ENCODE results near the gene LDLRAD3.

Gene LDLRAD3

GRCh38 chr11:35928688-35929395 is 15.0 kb upstream of the LDLRAD3 start:
- DNase-seq = no peak

- DNase-seq = no peak
Measured at GRCh38 chr11:35930466-35930865, 13.4 kb upstream of the LDLRAD3 start.

- no peak for DNase-seq
Measured at GRCh38 chr11:35932121-35932520, 11.7 kb upstream of the LDLRAD3 start.

- no peak for DNase-seq
Measured at GRCh38 chr11:35932681-35933319, 11.1 kb upstream of the LDLRAD3 start.

GRCh38 chr11:35933320-35933871 is 10.5 kb upstream of the LDLRAD3 start:
- no peak for DNase-seq

GRCh38 chr11:35934271-35934670 is 9.6 kb upstream of the LDLRAD3 start:
- DNase-seq = no peak

- no peak for DNase-seq
Measured at GRCh38 chr11:35934981-35935380, 8.9 kb upstream of the LDLRAD3 start.

- DNase-seq = no peak
Measured at GRCh38 chr11:35935390-35935789, 8.5 kb upstream of the LDLRAD3 start.

GRCh38 chr11:35937111-35937510 is 6.8 kb upstream of the LDLRAD3 start:
- DNase-seq = no peak

- DNase-seq = no peak
Measured at GRCh38 chr11:35937700-35938099, 6.2 kb upstream of the LDLRAD3 start.

- no peak for DNase-seq
Measured at GRCh38 chr11:35938231-35938630, 5.6 kb upstream of the LDLRAD3 start.

GRCh38 chr11:35943309-35943708 is 553 bp upstream of the LDLRAD3 start:
- DNase-seq = no peak

- DNase-seq = no peak
Measured at GRCh38 chr11:35944503-35945136, 758 bp downstream of the LDLRAD3 start.

- DNase-seq = no peak
Measured at GRCh38 chr11:35945137-35945518, 1.3 kb downstream of the LDLRAD3 start.

- no peak for DNase-seq
Measured at GRCh38 chr11:35946766-35947165, 2.9 kb downstream of the LDLRAD3 start.

GRCh38 chr11:35947437-35947836 is 3.6 kb downstream of the LDLRAD3 start:
- no peak for DNase-seq

- no peak for DNase-seq
Measured at GRCh38 chr11:35949242-35949641, 5.4 kb downstream of the LDLRAD3 start.

- no peak for DNase-seq
Measured at GRCh38 chr11:35950082-35950481, 6.2 kb downstream of the LDLRAD3 start.

GRCh38 chr11:35951680-35952079 is 7.8 kb downstream of the LDLRAD3 start:
- DNase-seq = no peak

- peak; percentile 19 to 40 for DNase-seq
Measured at GRCh38 chr11:35953081-35953760, 9.4 kb downstream of the LDLRAD3 start.

GRCh38 chr11:35954205-35954604 is 10.3 kb downstream of the LDLRAD3 start:
- DNase-seq = no peak

- DNase-seq = no peak
Measured at GRCh38 chr11:35955636-35956035, 11.8 kb downstream of the LDLRAD3 start.
